ENCODE measurements around the gene HOXA11. TPM values are rescaled to one million over a fixed set of nuclear protein-coding genes. Genes with fewer than 3 reads are reported as not detected.
A peak's percentile ranks its signal among the peaks of the same experiment; 100 is the strongest.

The HOXA11 gene
- total RNA-seq, 1 donor from 2014 or later, result not detected

DNA sequence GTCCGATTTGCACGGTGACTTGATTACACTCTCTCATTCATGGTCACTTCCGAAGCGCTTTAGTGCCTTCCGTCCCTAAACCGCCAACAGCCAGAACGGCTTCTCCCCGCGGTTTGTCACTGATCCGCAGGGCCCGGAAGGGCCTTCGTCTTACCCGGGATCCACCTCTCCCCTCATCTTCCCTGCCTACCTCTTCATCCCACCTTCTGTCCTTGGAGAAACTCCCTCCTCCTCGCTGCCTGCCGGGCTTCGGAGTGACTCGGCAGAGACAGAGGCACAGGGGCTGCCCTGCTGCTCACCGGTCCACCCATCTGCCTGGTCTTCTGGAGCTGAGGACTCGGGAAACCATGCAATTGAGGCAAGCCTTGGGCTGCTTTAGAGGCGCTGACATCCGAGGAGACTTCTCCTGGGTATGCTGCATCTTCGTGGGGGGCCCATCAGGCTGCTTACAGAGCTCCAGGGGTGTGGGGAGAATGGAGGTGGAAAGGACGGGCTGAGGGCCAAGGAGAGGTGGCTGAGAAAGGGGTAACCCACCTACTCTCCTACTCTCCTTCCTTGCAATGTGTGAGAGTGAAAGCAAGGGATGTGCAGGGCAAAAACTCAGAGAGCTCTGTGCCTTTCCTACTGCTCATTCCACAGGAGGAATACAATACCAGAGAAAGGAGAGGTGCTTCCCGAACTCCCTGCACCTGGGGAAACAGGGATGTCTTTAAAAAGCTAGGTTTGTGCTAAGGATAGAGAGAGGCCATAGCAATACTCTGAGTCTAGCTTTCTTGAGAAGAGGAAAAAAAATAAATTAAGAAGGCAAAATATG, 1.0 kb upstream of the HOXA11 start:
- no peak for TF ChIP-seq CTCF (IDR thresholded peaks at IDR 0.05; ENCODE audit: insufficient read depth, low read length, severe bottlenecking)
- DNase-seq (ENCODE audit: low read depth) (no peak), FAIRE-seq (no peak)
- Histone ChIP-seq H3K36me3 (ENCODE audit: control insufficient read depth, insufficient read depth, low read length) (no peaks in the 10 kb centered on the region), H3K4me3 (ENCODE audit: low read depth, low read length) (no peak overlapping the region), H3K27me3 (ENCODE audit: control insufficient read depth, insufficient read depth, low read length) (peaks cover 84% of the 10 kb centered on the region)

GRCh38 chr7:27184337-27185012, 557 bp downstream of the HOXA11 start:
- DNase-seq (ENCODE audit: low read depth) (no peak), FAIRE-seq (no peak)
- peak overlapping the region; percentile 11 for H3K4me3 ChIP-seq (ENCODE audit: low read depth, low read length)
- no peak for TF ChIP-seq CTCF (IDR thresholded peaks at IDR 0.05; ENCODE audit: insufficient read depth, low read length, severe bottlenecking)
- peaks cover 78% of the 10 kb centered on the region for H3K27me3 ChIP-seq (ENCODE audit: control insufficient read depth, insufficient read depth, low read length)
- no peaks in the 10 kb centered on the region for H3K36me3 ChIP-seq (ENCODE audit: control insufficient read depth, insufficient read depth, low read length)

DNA sequence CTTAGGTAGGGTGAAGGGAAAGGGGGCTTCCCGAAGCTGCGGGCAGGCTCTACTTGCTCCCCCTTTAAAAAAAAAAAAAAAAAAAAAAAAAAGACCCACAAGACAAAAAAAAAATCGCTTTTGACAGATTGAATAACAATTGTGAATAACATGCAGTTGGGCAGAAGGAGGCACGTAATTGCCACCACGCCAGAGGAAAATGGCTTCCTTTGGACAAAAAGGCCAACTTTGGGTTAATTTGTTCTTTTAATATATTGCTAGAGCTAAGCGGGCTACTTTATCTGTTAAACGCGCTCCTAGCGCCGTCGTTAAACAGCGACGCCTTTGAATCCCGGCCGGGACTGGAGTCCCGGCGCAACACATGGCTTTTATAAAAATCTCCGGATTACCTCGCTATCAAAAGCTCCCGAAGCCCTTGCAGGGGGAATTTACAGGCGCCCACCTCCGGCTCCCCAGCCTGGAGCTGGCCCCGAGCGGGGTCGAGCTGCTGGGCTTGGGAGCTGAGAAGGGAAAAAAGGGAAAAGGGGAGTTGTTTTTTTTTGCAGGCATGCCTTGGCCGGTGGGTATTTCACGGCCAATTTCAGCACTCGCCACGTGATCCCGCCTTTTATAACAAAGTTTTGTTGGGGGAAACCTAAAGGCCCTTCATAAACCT, 1.2 kb downstream of the HOXA11 start:
- DNase-seq (ENCODE audit: low read depth), result no peak
- H3K4me3 ChIP-seq (ENCODE audit: low read depth, low read length), result no peak overlapping the region
- FAIRE-seq, result no peak
- no peaks in the 10 kb centered on the region for H3K36me3 ChIP-seq (ENCODE audit: control insufficient read depth, insufficient read depth, low read length)
- TF ChIP-seq CTCF (IDR thresholded peaks at IDR 0.05; ENCODE audit: insufficient read depth, low read length, severe bottlenecking), result no peak
- H3K27me3 ChIP-seq (ENCODE audit: control insufficient read depth, insufficient read depth, low read length), result peaks cover 77% of the 10 kb centered on the region

GRCh38 chr7:27182861-27183681, 2.0 kb downstream of the HOXA11 start:
- Histone ChIP-seq H3K36me3 (ENCODE audit: control insufficient read depth, insufficient read depth, low read length) (no peaks in the 10 kb centered on the region), H3K27me3 (ENCODE audit: control insufficient read depth, insufficient read depth, low read length) (peaks cover 73% of the 10 kb centered on the region), H3K4me3 (ENCODE audit: low read depth, low read length) (no peak overlapping the region)
- no peak for DNase-seq (ENCODE audit: low read depth)
- FAIRE-seq, result no peak
- no peak for TF ChIP-seq CTCF (IDR thresholded peaks at IDR 0.05; ENCODE audit: insufficient read depth, low read length, severe bottlenecking)

DNA sequence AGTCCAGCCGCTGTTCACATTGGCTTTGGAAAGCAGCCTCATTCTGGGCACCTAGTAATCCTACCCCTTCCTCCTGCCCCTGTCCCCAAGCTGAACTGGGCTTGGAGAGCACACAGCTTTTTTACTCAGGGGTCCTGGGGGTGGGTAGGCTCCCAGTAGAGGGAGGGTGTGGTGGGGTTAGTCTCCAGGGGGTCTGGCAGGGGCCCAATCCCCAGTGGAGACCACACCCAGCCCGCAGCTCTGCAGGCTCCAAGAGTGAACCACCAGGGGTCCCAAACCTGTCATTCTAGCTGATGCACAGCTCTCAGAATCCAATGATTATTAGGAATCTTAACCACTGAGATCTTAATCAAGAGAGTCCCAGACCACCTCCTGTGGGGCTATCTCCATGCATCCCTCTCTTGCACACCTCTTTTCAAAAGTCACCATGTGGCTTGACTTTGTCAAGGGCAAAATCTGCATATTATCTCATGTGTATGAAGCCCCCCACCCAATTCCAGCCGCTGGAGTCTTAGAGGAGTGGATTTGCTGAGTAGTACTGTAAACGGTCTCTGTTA, 2.7 kb downstream of the HOXA11 start:
- H3K36me3 ChIP-seq (ENCODE audit: control insufficient read depth, insufficient read depth, low read length), result no peaks in the 10 kb centered on the region
- FAIRE-seq, result no peak
- peaks cover 67% of the 10 kb centered on the region for H3K27me3 ChIP-seq (ENCODE audit: control insufficient read depth, insufficient read depth, low read length)
- no peak for DNase-seq (ENCODE audit: low read depth)
- no peak overlapping the region for H3K4me3 ChIP-seq (ENCODE audit: low read depth, low read length)
- TF ChIP-seq CTCF (IDR thresholded peaks at IDR 0.05; ENCODE audit: insufficient read depth, low read length, severe bottlenecking), result no peak

Data from bronchial epithelial cell (primary cell).